Thyroid gland (tissue), 4 donors: ENCODE results near the gene TTR.

Source experiments
- CTCF ChIP-seq, 6 experiments: fragments of 200-600 bp in 3 of 6; fragments of 450-650 bp in 3 of 6; sonication (generic) in 3 of 6; IDR thresholded peaks; one replicate each; pipeline ENCODE4 v1.5.1; 2016 to 2019; ENCODE audit warnings: antibody characterized with exemption in 6 of 6, mild to moderate bottlenecking in 2 of 6, inconsistent platforms in 1 of 6, moderate library complexity in 1 of 6
- POLR2A ChIP-seq, 2 donors: fragments of 450-650 bp; IDR thresholded peaks; one replicate each; pipeline ENCODE4 v1.6.1; 2017; ENCODE audit warnings: antibody characterized with exemption in 2 of 2, mild to moderate bottlenecking in 2 of 2, moderate library complexity in 1 of 2

GRCh38 chr18:31587529-31587928, 4.1 kb upstream of the TTR start:
- TF ChIP-seq POLR2A (IDR thresholded peaks at IDR 0.05), result no peak
- no peak for TF ChIP-seq CTCF (IDR thresholded peaks at IDR 0.05)
